ENCODE data around the gene IVD.

IVD gene

DNA sequence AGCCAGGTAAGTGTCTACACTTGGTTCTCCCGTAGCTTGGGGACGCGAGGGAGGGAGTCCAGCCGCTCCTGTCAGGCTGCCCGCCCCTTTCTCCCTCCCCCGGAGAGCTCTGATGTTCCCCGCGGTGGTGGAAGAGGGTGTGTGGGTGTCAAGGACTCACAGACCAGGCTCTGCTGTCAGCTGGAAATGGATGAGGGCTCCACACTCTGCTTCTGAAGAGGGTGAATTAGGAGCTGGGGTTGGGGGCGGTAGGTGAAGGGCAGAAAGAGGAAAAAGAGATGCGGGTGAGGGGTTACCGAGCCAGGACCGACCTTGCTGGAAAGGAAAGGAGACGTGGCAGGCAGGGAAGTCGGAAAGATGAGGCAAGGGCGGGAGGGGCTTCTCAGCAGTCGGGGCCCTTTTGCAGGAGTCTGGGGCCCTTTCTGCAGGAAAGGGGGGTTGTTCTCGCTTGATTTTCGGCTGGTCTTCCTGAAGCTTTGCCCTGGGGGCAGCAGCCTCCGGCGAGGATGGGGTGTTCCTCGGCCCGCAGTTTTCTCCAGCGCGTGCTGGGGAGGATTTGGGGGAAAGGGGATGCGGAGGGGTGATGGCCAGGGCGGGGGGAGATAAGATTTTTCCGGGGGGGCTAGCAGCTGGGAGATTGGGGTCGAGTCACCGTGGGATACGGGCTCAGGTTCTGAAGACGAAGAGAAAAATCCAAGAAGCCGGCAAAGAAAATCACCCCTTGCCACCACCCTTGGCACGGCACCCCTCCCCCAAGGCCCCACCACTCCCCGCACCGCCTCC lies 34.6 kb downstream of the IVD start:
- ATAC-seq (replicated peaks; ENCODE audit: extremely low read depth, poor library complexity, severe bottlenecking) (peak; percentile 7), DNase-seq (ENCODE audit: low spot score in 2 of 2) (no peak)
- Mint-ChIP-seq H3K36me3 (ENCODE audit: insufficient read depth) (peaks cover 9% of the 10 kb centered on the region), H3K27me3 (peaks cover 36% of the 10 kb centered on the region), H3K4me3 (peak overlapping the region; percentile 90), H3K9me3 (no peaks in the 10 kb centered on the region), H3K27ac (ENCODE audit: low read depth) (peak overlapping the region; percentile 88), H3K4me1 (peaks cover 77% of the 10 kb centered on the region)

DNA sequence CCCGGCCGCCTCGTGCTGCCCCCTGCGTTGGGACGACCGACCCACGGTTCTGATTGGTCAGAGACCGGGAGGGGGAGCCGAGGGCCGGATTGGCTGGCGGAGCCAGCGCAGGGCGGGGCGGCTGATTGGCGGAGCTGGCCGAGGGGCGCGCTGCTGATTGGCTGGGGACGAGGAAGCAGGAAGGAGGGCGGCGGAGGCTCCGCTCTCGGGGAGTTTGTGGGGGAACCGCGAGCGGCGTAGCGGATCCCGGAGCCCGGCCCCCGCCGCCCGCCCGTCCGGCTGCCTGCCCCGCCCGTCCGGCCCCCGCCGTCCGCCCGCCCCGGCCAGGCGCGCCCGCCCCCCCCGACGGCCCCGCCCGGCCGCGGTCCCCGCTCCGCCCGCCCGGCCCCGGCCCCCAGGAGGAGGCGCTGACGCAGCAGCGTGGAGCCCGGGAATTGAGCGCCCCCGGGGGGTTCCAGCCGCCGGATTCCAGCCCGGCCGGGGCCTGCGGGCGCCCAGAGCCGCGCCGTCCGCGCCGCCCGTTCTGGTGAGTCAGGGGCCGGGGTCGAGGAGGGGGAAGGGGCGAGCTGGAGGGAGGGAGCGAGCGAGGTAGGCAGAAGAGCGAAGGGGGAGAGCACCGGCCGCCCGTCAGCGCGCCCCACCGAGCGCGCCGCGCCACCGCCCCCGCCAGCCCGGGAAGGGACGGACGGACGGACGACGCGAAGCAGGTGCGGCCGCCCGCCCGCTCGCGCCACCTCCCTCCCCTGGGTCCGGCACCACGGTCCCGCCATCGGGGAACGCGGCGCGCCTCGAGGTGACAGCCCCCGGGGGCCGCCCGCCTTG lies 35.4 kb downstream of the IVD start, which contains the start of gene BAHD1:
Gene BAHD1 (plus strand): TSS at position 211 of the 822 bp plus-strand sequence. CDS start 17,512 bp downstream, outside the sequence.
- DNase-seq (ENCODE audit: low spot score in 2 of 2) = peak; percentile 85 to 86
- peaks cover 29% of the 10 kb centered on the region for H3K27me3 Mint-ChIP-seq
- H3K9me3 Mint-ChIP-seq = no peaks in the 10 kb centered on the region
- H3K4me3 Mint-ChIP-seq = peak within 1 kb of the TSS; percentile 90
- H3K36me3 Mint-ChIP-seq (ENCODE audit: insufficient read depth) = peaks cover 9% of the 10 kb centered on the region
- ATAC-seq (replicated peaks; ENCODE audit: extremely low read depth, poor library complexity, severe bottlenecking) = peak; percentile 76
- peak within 1 kb of the TSS; percentile 88 for H3K27ac Mint-ChIP-seq (ENCODE audit: low read depth)
- H3K4me1 Mint-ChIP-seq = peaks cover 77% of the 10 kb centered on the region

DNA sequence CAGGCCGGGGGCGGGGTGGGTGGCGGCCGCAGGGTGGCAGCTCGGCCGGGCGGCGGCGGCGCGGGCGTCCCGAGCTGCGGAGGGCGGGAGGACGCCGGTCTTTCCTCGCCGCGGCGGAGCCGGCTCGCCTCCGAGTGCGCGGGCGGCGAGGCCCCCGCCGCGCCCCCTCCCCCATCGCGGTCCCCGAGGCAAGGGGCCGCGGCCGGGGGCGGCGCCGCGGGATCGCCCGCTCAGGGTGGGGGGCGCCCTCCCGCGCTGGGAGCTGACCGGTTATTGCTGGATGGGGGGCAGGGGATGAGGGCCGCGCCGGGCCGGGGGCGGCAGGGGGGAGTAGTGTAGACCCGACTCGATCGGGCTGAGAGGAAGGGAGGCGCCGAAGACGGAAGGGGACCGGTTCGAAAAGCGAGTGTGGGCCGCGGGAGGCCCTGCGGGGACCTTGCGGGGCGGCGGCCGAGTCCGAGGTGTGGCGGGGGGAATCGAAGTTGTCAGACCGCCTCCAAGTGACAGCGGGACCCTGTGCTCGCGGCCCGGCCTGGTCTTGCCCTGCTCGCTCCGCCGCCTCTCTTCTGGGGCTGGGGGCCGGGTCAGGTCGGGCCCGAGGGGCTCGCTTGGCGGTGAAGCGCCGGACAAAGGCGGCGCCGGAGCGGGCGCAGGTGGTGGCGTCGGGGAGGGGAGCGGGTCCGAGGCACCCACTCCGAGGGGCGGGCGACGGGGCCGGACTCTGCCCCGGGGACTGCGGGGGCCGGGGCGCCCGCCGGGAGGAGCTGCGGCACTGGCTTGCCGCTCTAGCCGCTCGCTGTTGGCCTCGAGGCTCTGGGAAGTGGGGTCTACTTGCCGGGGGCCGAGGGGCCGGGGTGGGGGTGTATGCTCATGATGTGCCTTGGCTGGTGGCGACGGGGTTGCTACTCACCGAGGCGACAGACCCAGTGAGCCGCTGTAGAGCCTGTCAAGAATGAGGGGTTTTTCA lies 36.3 kb downstream of the IVD start:
- Mint-ChIP-seq H3K4me3 (peak overlapping the region; percentile 83), H3K36me3 (ENCODE audit: insufficient read depth) (peaks cover 8% of the 10 kb centered on the region), H3K27me3 (peaks cover 21% of the 10 kb centered on the region), H3K27ac (ENCODE audit: low read depth) (no peak overlapping the region), H3K9me3 (no peaks in the 10 kb centered on the region), H3K4me1 (peaks cover 71% of the 10 kb centered on the region)
- no peak for DNase-seq (ENCODE audit: low spot score in 2 of 2)
- no peak for ATAC-seq (replicated peaks; ENCODE audit: extremely low read depth, poor library complexity, severe bottlenecking)

DNA sequence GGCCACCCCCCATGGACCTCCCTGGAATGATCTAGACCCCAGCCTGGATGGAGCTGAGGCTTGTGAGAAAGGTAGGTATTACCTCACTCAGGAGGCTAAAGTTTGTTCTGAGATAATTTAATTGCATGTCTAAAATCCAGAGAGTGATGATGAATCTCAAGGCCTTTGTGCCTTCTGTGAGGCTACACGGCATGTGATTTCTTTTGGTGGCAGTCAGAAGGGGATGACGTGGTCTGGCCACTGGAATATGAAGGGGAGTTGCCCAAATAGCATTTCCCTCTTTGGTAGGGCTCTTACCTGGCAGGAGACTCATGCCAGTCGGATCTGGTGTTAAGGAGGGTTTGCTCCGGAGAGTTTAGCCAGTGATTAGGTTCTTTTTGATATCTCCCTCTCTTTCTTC lies 37.7 kb downstream of the IVD start:
- peaks cover 7% of the 10 kb centered on the region for H3K27me3 Mint-ChIP-seq
- H3K36me3 Mint-ChIP-seq (ENCODE audit: insufficient read depth) = peaks cover 8% of the 10 kb centered on the region
- ATAC-seq (replicated peaks; ENCODE audit: extremely low read depth, poor library complexity, severe bottlenecking) (no peak), DNase-seq (ENCODE audit: low spot score in 2 of 2) (no peak)
- no peak overlapping the region for H3K27ac Mint-ChIP-seq (ENCODE audit: low read depth)
- H3K9me3 Mint-ChIP-seq = no peaks in the 10 kb centered on the region
- H3K4me3 Mint-ChIP-seq = peak overlapping the region; percentile 83
- peaks cover 60% of the 10 kb centered on the region for H3K4me1 Mint-ChIP-seq

DNA sequence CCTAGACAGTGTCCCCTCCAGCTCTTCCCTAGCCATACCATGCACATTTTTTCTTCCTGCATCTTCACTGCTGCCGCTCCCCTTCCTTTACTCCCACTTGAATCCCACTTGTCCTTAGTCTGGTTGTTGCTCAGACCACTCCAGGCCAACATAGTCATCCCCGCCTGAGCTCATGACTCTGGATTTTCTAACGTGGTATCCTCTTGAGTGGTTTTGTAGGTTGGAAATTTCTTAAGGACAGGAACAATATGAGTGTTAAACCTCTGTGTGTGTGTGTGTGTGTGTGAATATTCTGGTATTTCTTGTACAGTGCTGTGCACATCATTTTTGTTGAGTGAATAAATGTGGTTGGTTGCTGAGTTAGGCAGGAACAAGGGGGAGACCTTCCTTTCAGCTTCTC lies 38.3 kb downstream of the IVD start:
- no peak for ATAC-seq (replicated peaks; ENCODE audit: extremely low read depth, poor library complexity, severe bottlenecking)
- Mint-ChIP-seq H3K27ac (ENCODE audit: low read depth) (no peak overlapping the region), H3K4me3 (peak overlapping the region; percentile 83), H3K9me3 (no peaks in the 10 kb centered on the region), H3K36me3 (ENCODE audit: insufficient read depth) (peaks cover 9% of the 10 kb centered on the region), H3K4me1 (peaks cover 54% of the 10 kb centered on the region), H3K27me3 (peaks cover 1% of the 10 kb centered on the region)
- DNase-seq (ENCODE audit: low spot score in 2 of 2) = no peak

DNA sequence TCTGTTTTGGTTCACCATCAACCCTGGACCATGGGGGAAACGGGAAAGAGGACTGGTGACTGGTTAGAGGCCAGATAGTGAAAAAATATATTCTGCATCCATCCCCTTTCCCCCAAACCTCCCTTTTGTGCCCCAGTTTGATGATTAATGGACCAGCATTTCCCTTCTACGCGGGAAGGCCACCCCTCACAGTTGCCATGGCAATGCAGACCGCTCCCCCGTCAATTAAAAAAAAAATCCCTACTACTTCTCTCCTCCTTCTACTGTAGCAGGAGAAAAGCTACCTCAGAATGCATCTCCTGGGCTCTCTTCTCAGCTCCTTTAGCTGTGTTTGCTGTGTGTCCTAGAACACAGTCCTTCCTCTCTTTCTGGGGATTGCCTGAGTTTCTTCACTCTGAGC lies 39.1 kb downstream of the IVD start:
- no peak for ATAC-seq (replicated peaks; ENCODE audit: extremely low read depth, poor library complexity, severe bottlenecking)
- peak overlapping the region; percentile 19 for H3K27ac Mint-ChIP-seq (ENCODE audit: low read depth)
- no peaks in the 10 kb centered on the region for H3K27me3 Mint-ChIP-seq
- H3K4me1 Mint-ChIP-seq = peaks cover 58% of the 10 kb centered on the region
- H3K9me3 Mint-ChIP-seq = no peaks in the 10 kb centered on the region
- peaks cover 7% of the 10 kb centered on the region for H3K36me3 Mint-ChIP-seq (ENCODE audit: insufficient read depth)
- no peak overlapping the region for H3K4me3 Mint-ChIP-seq
- DNase-seq (ENCODE audit: low spot score in 2 of 2) = no peak

DNA sequence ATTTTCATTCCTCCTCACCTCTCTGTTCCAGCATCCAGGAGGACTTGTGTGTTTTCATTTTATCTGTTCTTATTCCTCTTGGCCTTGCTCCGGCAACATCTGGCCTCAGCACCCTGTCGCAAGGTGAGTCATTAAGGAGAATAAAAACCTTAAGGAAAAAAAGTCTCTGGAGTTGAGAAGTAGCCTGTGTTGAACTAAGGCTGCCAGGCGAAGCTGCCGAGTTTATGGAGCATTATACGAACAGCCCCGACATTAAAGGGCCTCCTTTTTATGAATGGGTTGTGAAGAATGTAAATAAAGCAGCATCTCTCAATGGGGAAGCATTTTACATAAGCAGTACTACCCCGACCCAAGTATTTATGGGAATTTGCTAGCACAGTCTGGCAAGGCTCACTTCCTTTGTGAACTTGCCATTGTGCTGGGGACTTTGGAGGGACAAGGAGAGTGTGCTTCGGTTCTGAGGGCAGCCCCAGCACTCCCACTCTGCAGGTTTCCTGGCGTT lies 39.9 kb downstream of the IVD start:
- no peak for ATAC-seq (replicated peaks; ENCODE audit: extremely low read depth, poor library complexity, severe bottlenecking)
- peaks cover 59% of the 10 kb centered on the region for H3K4me1 Mint-ChIP-seq
- H3K27ac Mint-ChIP-seq (ENCODE audit: low read depth) = no peak overlapping the region
- H3K9me3 Mint-ChIP-seq = no peaks in the 10 kb centered on the region
- H3K36me3 Mint-ChIP-seq (ENCODE audit: insufficient read depth) = peaks cover 7% of the 10 kb centered on the region
- DNase-seq (ENCODE audit: low spot score in 2 of 2) = no peak
- H3K4me3 Mint-ChIP-seq = no peak overlapping the region
- no peaks in the 10 kb centered on the region for H3K27me3 Mint-ChIP-seq

DNA sequence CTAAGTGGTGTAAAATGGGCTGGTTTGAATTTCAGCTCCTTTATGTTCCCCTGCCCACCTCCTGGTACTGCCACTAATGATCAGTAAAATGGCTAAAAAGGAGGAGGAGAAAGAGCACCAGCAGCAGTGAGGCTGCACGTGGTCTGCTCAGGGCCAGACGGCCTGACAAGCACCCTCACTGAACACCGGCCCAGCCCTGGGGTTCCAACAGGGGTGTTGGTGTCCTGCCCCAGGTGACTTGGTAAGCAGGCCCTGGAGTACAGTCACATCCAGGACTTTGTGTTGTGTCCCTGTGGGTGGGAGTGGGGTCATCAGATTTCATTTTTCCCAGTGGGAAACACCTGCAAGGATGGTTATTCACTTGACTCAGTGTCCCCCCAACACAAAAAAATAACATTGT lies 40.5 kb downstream of the IVD start:
- H3K4me1 Mint-ChIP-seq = peaks cover 62% of the 10 kb centered on the region
- no peak overlapping the region for H3K4me3 Mint-ChIP-seq
- no peaks in the 10 kb centered on the region for H3K27me3 Mint-ChIP-seq
- ATAC-seq (replicated peaks; ENCODE audit: extremely low read depth, poor library complexity, severe bottlenecking) (no peak), DNase-seq (ENCODE audit: low spot score in 2 of 2) (no peak)
- peaks cover 7% of the 10 kb centered on the region for H3K36me3 Mint-ChIP-seq (ENCODE audit: insufficient read depth)
- H3K27ac Mint-ChIP-seq (ENCODE audit: low read depth) = no peak overlapping the region
- no peaks in the 10 kb centered on the region for H3K9me3 Mint-ChIP-seq

DNA sequence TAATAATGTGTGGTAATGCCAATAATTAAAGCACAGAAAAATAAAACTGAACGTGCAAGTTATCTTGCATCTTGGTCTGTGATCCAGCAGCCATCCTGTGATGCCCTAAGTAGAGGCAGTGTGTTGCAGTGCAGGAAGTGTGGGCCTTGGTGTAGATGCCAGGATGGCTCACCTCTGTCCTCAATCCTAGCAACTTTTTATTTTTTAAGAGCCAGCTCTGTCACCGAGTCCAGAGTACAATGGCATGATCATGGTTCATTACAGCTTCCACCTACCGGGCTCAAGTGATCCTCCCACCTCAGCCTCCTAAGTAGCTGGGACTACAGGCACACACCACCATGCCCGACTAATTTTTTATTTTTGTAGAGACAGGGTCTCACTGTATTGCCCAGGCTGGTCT lies 42.8 kb downstream of the IVD start:
- Mint-ChIP-seq H3K27ac (ENCODE audit: low read depth) (no peak overlapping the region), H3K36me3 (ENCODE audit: insufficient read depth) (peaks cover 1% of the 10 kb centered on the region), H3K27me3 (no peaks in the 10 kb centered on the region), H3K9me3 (no peaks in the 10 kb centered on the region), H3K4me3 (no peak overlapping the region), H3K4me1 (peaks cover 72% of the 10 kb centered on the region)
- no peak for DNase-seq (ENCODE audit: low spot score in 2 of 2)
- no peak for ATAC-seq (replicated peaks; ENCODE audit: extremely low read depth, poor library complexity, severe bottlenecking)

DNA sequence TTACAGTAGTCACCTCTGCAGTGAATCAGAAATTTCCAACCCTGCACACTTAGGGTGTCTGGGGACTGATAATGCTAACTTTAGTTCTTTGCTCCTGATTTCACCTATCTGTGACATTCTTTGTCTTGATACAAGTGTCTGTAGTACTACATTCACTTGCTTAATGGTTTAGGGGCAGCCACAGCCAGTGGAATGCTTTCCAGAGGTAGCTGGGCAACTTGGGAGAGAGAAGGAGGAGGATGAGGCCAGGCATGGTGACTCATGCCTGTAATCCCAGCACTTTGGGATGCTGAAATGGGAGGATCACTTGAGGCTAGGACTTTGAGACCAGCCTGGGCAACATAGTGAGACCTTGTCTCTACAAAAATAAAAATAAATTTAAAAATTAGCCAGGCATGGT lies 43.7 kb downstream of the IVD start:
- no peak for ATAC-seq (replicated peaks; ENCODE audit: extremely low read depth, poor library complexity, severe bottlenecking)
- Mint-ChIP-seq H3K4me3 (no peak overlapping the region), H3K4me1 (peaks cover 72% of the 10 kb centered on the region), H3K9me3 (no peaks in the 10 kb centered on the region), H3K36me3 (ENCODE audit: insufficient read depth) (peaks cover 1% of the 10 kb centered on the region), H3K27me3 (no peaks in the 10 kb centered on the region), H3K27ac (ENCODE audit: low read depth) (peak overlapping the region; percentile 79)
- DNase-seq (ENCODE audit: low spot score in 2 of 2) = no peak

DNA sequence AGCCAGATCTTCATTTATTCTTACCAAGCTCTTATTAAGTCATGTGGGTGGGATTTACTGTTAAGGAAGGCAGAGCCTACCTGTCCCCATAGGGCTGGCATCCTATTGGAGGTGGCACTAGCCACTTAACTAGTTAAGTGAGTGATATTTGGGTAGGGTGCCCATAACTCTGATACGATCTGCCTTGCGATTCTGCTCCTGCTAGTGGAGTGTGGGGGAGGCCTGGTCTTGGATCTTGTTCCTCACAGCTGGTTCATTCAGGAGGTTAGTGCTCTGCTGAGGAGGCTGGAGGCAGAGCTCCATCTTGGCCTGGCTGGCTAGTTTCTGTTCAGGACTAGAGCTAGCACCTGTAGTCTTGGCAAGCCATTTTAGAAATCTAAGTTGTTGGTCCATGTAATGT lies 44.5 kb downstream of the IVD start:
- Mint-ChIP-seq H3K27me3 (no peaks in the 10 kb centered on the region), H3K27ac (ENCODE audit: low read depth) (no peak overlapping the region), H3K36me3 (ENCODE audit: insufficient read depth) (peaks cover 1% of the 10 kb centered on the region), H3K4me3 (no peak overlapping the region), H3K4me1 (peaks cover 72% of the 10 kb centered on the region), H3K9me3 (no peaks in the 10 kb centered on the region)
- DNase-seq (ENCODE audit: low spot score in 2 of 2) (no peak), ATAC-seq (replicated peaks; ENCODE audit: extremely low read depth, poor library complexity, severe bottlenecking) (no peak)
